Vagina (tissue), 2 donors: ENCODE results near the gene CTBP2.

ENCODE experiments used
- POLR2A ChIP-seq, 2 donors: fragments of 450-650 bp; IDR thresholded peaks; one replicate each; pipeline ENCODE4 v1.6.1; 2017; ENCODE audit warnings: antibody characterized with exemption in 2 of 2, mild to moderate bottlenecking in 2 of 2, moderate library complexity in 2 of 2
- TF ChIP-seq, protein P1 (sequence below), 3 experiments: fragments of 450-650 bp in 2 of 3; fragments of 200-600 bp in 1 of 3; sonication (generic) in 1 of 3; IDR thresholded peaks; one replicate each; pipeline ENCODE4 v1.5.1; 2017 to 2019; ENCODE audit warnings: antibody characterized with exemption in 3 of 3, mild to moderate bottlenecking in 2 of 3, moderate library complexity in 2 of 3

DNA sequence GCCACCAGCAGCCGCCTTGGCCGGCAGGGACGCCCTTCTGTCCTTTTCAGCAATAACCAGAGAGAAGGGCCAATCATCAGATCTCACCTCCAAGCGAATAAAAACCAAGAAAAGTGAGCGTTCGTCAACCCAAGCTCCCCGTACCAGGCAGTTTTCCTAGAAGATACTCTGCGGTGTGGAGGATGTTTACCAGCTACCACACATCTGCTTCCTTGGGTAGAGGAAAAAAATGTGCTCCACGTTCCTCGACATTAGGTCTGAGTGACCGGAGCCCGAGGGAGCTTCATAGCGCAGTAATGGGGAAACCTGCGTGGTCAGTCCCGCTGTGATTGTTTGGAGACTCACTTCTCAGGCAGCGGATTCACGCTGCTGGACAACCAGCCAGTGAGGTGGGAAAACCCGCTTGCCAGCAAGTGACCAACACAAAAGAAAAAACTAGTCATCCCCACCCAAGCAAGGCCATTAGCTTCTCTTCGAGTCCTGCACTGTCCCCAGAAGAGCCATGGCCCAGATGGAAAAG lies 145.5 kb downstream of the CTBP2 start:
- TF ChIP-seq, protein P1, sequence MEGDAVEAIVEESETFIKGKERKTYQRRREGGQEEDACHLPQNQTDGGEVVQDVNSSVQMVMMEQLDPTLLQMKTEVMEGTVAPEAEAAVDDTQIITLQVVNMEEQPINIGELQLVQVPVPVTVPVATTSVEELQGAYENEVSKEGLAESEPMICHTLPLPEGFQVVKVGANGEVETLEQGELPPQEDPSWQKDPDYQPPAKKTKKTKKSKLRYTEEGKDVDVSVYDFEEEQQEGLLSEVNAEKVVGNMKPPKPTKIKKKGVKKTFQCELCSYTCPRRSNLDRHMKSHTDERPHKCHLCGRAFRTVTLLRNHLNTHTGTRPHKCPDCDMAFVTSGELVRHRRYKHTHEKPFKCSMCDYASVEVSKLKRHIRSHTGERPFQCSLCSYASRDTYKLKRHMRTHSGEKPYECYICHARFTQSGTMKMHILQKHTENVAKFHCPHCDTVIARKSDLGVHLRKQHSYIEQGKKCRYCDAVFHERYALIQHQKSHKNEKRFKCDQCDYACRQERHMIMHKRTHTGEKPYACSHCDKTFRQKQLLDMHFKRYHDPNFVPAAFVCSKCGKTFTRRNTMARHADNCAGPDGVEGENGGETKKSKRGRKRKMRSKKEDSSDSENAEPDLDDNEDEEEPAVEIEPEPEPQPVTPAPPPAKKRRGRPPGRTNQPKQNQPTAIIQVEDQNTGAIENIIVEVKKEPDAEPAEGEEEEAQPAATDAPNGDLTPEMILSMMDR (IDR thresholded peaks at IDR 0.05) = no peak
- no peak for TF ChIP-seq POLR2A (IDR thresholded peaks at IDR 0.05)
